AG10803 (cell line): Measurements from ENCODE around the gene CHN2.

Experiments used
- DNase-seq: peaks from one replicate; pipeline ENCODE4 v3.0.0; 2010; ENCODE audit warnings: low read depth
- H3K4me3 ChIP-seq: 2 replicates; pipeline ENCODE4 v1.5.1; 2011; ENCODE audit warnings: mild to moderate bottlenecking, low read length, control low read depth
- CTCF ChIP-seq: conservative IDR thresholded peaks from 2 replicates; pipeline ENCODE4 v1.5.1; 2011; ENCODE audit warnings: mild to moderate bottlenecking, low read length, control low read depth, inconsistent platforms

CHN2 gene

DNA sequence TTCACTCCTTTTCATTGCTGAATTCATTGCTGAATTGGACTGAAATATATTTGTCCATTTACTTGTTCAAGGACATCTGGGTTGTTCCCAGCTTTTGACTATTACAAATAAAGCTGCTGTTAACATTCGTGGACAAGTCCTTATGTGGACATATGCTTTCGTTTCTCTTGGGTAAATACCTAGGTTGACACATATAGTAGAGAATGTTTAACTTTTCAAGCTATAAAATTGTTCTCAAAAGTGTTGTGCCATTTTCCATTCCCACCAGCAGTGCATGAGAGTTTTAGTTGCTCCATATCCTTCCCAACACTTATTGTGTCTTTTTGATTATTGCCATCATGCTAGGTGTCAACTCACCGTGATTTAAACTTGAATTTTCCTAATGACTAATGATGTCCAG is 30.7 kb upstream of the CHN2 start:
- DNase-seq = no peak
- H3K4me3 ChIP-seq = no peak overlapping the region
- TF ChIP-seq CTCF = no peak

GRCh38 chr7:29167721-29168120 is 26.9 kb upstream of the CHN2 start:
- no peak for TF ChIP-seq CTCF
- no peak overlapping the region for H3K4me3 ChIP-seq
- DNase-seq = no peak

GRCh38 chr7:29170781-29171180 is 23.8 kb upstream of the CHN2 start:
- no peak for TF ChIP-seq CTCF
- no peak for DNase-seq
- H3K4me3 ChIP-seq = no peak overlapping the region

GRCh38 chr7:29173458-29173857 is 21.1 kb upstream of the CHN2 start:
- TF ChIP-seq CTCF = no peak
- DNase-seq = no peak

GRCh38 chr7:29177963-29178600 is 16.5 kb upstream of the CHN2 start:
- H3K4me3 ChIP-seq = no peak overlapping the region
- no peak for DNase-seq
- no peak for TF ChIP-seq CTCF

More at GRCh38 chr7:29173458-29173857, 21.1 kb upstream of the CHN2 start:
- H3K4me3 ChIP-seq = no peak overlapping the region

DNA sequence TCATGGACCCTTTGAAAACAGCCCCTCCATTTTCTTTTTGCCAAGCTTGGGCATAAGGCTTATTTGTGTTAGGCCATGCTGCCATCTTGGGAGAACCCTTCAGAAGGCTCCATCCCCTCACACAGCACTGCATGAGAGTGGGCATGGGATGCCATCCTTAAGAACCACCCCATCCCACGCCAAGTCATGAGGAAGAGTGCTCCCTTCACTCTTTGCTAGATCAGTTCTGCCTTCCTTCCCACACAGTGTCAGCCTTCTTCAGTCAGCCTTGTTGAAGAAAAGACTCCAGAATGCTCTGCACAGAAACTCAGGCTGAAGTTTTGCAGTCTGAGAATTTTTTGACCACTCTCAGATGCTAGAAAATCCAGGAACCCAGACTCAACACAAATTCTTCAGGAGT is 15.5 kb upstream of the CHN2 start:
- H3K4me3 ChIP-seq = no peak overlapping the region
- no peak for TF ChIP-seq CTCF
- no peak for DNase-seq

DNA sequence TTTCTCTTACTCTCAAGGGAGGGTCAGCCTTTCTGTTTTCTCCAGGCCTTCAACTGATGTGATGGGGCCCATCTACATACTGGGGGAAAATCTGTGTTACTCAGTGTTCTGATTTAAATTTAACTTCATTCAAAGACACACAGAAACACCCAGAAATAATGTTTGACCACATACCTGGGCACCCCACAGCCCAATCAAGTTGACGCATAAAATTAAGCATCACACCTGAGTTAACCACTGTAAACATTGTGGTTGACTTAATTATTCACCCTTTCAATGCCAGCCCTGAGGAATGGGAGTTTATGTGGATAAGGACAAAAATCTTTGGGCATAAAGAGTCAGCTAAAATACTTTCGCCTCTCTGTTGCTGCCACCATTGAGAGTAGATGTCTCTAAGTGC is 10.0 kb upstream of the CHN2 start:
- DNase-seq = no peak
- no peak overlapping the region for H3K4me3 ChIP-seq
- TF ChIP-seq CTCF = no peak
